ENCODE measurements around the gene CAPRIN1.

- TF ChIP-seq CTCF (optimal IDR thresholded peaks at IDR 0.05 in 1 of 3, IDR thresholded peaks at IDR 0.05 in 1 of 3, conservative IDR thresholded peaks at IDR 0.05 in 1 of 3; ENCODE audit: extremely low read depth in 1 of 3, insufficient read depth in 2 of 3, low read length in 3 of 3) (no peak), EZH2 (IDR thresholded peaks at IDR 0.05; ENCODE audit: low read length) (no peak)
Observed at GRCh38 chr11:34049028-34049427, 2.5 kb upstream of the CAPRIN1 start.
